ENCODE results near the gene ANKRD27.

DNA sequence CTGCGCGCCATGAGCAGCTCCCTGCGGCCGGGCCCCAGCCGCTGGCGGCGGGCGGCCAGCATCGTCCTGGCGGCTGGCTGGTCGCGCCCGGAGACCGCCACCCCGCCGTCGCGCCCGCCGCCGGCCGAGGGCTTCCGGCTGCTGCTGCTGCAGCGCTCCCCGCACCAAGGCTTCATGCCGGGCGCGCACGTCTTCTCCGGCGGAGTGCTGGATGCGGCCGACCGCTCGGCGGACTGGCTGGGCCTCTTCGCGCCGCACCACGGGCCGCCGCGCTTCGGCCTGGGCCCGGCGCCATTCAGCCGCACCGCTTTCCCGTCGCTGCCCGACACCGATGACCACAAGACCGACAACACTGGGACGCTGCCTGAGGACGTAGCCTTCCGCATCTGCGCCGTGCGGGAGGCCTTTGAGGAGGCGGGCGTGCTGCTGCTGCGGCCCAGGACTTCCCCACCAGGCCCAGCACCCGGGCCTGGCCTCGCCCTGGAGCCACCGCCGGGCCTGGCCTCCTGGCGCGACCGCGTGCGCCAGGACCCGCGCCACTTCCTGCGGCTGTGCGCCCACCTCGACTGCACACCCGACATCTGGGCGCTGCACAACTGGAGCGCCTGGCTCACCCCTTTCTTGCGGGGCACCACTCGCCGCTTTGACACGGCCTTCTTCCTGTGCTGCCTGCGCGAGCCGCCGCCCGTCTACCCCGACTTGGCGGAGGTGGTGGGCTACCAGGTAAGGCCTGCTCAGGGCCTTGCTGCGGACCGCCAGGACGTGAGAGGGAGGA is 17.2 kb upstream of the ANKRD27 start:
- no peak for TF ChIP-seq POLR2A (IDR thresholded peaks at IDR 0.05)
- TF ChIP-seq, protein P1, sequence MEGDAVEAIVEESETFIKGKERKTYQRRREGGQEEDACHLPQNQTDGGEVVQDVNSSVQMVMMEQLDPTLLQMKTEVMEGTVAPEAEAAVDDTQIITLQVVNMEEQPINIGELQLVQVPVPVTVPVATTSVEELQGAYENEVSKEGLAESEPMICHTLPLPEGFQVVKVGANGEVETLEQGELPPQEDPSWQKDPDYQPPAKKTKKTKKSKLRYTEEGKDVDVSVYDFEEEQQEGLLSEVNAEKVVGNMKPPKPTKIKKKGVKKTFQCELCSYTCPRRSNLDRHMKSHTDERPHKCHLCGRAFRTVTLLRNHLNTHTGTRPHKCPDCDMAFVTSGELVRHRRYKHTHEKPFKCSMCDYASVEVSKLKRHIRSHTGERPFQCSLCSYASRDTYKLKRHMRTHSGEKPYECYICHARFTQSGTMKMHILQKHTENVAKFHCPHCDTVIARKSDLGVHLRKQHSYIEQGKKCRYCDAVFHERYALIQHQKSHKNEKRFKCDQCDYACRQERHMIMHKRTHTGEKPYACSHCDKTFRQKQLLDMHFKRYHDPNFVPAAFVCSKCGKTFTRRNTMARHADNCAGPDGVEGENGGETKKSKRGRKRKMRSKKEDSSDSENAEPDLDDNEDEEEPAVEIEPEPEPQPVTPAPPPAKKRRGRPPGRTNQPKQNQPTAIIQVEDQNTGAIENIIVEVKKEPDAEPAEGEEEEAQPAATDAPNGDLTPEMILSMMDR (IDR thresholded peaks at IDR 0.05) = no peak
